Breast epithelium (tissue), 4 donors: ENCODE data around the gene HAL. TPM values are rescaled to one million over a fixed set of nuclear protein-coding genes. Genes with fewer than 3 reads are reported as not detected.

Source experiments
- DNase-seq, 2 donors: peaks; one replicate each; pipeline ENCODE4 v3.0.0-alpha.2; 2019; ENCODE audit warnings: low spot score in 2 of 2
- H3K27ac ChIP-seq, 2 donors: fragments of 200-600 bp; sonication (generic) in 1 of 2; one replicate each; pipeline ENCODE4 v1.5.1; 2016 to 2019; ENCODE audit warnings: mild to moderate bottlenecking in 1 of 2
- H3K27me3 ChIP-seq, 2 donors: fragments of 200-600 bp; sonication (generic) in 1 of 2; one replicate each; pipeline versions ENCODE4 v1.5.1 to v1.6.0; 2017 to 2019; ENCODE audit warnings: control low read depth in 1 of 2, mild to moderate bottlenecking in 1 of 2
- H3K36me3 ChIP-seq: fragments of 200-600 bp; one replicate; pipeline ENCODE4 v1.5.1; 2019
- H3K4me1 ChIP-seq, 2 donors: fragments of 200-600 bp; sonication (generic); one replicate each; pipeline ENCODE4 v1.5.1; 2016 to 2019; ENCODE audit warnings: control low read depth in 1 of 2
- H3K4me3 ChIP-seq, 3 donors: fragments of 200-600 bp; sonication (generic); 1 replicate in 2 of 3; 2 replicates in 1 of 3; pipeline ENCODE4 v1.5.1; 2016 to 2019; ENCODE audit warnings: mild to moderate bottlenecking in 3 of 3, moderate library complexity in 2 of 3
- H3K9me3 ChIP-seq, 2 donors: fragments of 200-600 bp; sonication (generic) in 1 of 2; one replicate each; pipeline ENCODE4 v1.5.1; 2016 to 2019; ENCODE audit warnings: control low read depth in 1 of 2
- POLR2A ChIP-seq: fragments of 450-650 bp; IDR thresholded peaks from one replicate; pipeline ENCODE4 v1.6.1; 2016; ENCODE audit warnings: antibody characterized with exemption, mild to moderate bottlenecking, moderate library complexity
- POLR2AphosphoS5 ChIP-seq, 3 donors: sonication (generic); formaldehyde crosslinking; IDR thresholded peaks; one replicate each; pipeline ENCODE4 v1.6.1; 2017; ENCODE audit warnings: antibody characterized with exemption in 3 of 3
- intact Hi-C: fragments of 100-400 bp; cut with DNase I; formaldehyde crosslinking; loops from one replicate; pipeline ENCODE4 v1.15.1; 2023; ENCODE audit warnings: low total_unique reads
- total RNA-seq, 3 donors: library from RNA; depleted of rRNA; stranded (reverse); fragments of >200 nt; gene quantifications; one replicate each; pipeline ENCODE4 v1.1.0, GENCODE V29; 2016
- TF ChIP-seq, protein P1 (sequence below), 3 donors: fragments of 450-650 bp; IDR thresholded peaks; one replicate each; pipeline ENCODE4 v1.5.1; 2016 to 2017; ENCODE audit warnings: antibody characterized with exemption in 3 of 3, mild to moderate bottlenecking in 3 of 3, moderate library complexity in 3 of 3

HAL gene
- total RNA-seq, 3 donors from 2014 or later, result 0.59 to 4.3 (median 0.98) TPM

DNA sequence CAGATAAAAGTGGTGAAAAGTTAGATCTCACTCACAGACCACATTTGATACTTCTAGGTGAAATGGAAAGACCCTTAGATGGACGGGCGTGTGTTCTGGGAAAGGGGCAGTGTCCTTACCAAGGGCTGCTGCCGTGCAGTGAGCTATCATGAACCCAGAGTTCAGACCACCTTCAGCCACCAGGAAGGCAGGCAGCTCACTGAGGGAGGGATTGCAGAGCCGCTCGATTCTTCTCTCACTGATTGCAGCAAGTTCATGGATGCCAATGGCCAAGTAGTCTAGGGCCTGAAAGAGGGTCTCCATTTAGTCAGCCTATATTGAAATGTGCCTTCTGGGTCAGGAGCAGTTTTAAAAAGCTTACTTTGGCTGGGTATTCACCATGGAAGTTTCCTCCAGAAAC lies 15.7 kb downstream of the HAL start:
- DNase-seq, result no peak
- Histone ChIP-seq H3K9me3 (no peaks in the 10 kb centered on the region), H3K4me1 (no peaks in the 10 kb centered on the region), H3K27me3 (no peaks in the 10 kb centered on the region), H3K27ac (no peak overlapping the region), H3K4me3 (no peak overlapping the region), H3K36me3 (no peaks in the 10 kb centered on the region)
- TF ChIP-seq, protein P1, sequence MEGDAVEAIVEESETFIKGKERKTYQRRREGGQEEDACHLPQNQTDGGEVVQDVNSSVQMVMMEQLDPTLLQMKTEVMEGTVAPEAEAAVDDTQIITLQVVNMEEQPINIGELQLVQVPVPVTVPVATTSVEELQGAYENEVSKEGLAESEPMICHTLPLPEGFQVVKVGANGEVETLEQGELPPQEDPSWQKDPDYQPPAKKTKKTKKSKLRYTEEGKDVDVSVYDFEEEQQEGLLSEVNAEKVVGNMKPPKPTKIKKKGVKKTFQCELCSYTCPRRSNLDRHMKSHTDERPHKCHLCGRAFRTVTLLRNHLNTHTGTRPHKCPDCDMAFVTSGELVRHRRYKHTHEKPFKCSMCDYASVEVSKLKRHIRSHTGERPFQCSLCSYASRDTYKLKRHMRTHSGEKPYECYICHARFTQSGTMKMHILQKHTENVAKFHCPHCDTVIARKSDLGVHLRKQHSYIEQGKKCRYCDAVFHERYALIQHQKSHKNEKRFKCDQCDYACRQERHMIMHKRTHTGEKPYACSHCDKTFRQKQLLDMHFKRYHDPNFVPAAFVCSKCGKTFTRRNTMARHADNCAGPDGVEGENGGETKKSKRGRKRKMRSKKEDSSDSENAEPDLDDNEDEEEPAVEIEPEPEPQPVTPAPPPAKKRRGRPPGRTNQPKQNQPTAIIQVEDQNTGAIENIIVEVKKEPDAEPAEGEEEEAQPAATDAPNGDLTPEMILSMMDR (IDR thresholded peaks at IDR 0.05), result no peak
- intact Hi-C loops, result no loop called here

DNA sequence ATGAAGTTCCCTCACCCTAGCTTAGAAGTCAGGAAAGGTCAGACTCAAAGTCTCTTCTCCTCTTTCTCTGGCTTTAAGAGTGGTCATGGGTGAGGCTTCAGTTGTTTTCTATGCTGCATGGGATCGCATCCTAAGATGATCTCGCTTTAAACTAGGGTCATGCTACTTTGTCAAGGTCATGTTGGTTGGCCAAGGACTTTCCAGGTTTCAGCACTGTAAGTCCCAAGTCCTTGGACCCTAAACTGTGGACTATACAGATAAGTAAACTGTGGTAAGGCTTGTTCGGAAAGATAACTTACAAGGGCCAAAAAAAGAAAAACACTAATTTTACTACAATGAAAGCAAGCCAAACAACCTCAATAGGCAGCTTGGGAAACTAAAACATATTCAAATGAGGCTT lies 17.4 kb downstream of the HAL start:
- no peaks in the 10 kb centered on the region for H3K36me3 ChIP-seq
- H3K4me3 ChIP-seq, result no peak overlapping the region
- no peaks in the 10 kb centered on the region for H3K9me3 ChIP-seq
- H3K4me1 ChIP-seq, result no peaks in the 10 kb centered on the region
- intact Hi-C loops, result no loop called here
- H3K27me3 ChIP-seq, result no peaks in the 10 kb centered on the region
- H3K27ac ChIP-seq, result no peak overlapping the region
- DNase-seq, result no peak
- TF ChIP-seq, protein P1 (IDR thresholded peaks at IDR 0.05), result no peak
- TF ChIP-seq POLR2A (no peak), POLR2AphosphoS5 (IDR thresholded peaks at IDR 0.05) (no peak)

DNA sequence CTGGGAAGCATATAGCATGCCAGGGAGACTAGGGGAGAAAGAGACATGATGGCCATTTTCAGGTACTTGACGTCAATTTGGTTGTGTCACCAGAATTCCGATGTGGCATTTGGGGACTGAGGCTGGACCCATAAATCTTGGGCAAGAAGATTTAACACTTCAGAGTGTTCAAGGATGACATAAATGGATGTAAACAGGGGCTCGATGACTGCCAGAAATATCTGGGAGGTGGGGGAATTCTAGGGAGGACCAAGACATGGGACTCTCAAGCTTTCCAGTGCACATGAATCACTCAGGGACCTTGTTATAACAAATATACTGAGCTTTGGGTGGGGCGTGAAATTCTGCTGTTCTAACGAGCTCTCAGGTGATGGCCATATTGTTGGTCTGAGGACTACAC lies 17.8 kb downstream of the HAL start:
- DNase-seq, result no peak
- intact Hi-C loops, result no loop called here
- TF ChIP-seq POLR2A, result no peak

DNA sequence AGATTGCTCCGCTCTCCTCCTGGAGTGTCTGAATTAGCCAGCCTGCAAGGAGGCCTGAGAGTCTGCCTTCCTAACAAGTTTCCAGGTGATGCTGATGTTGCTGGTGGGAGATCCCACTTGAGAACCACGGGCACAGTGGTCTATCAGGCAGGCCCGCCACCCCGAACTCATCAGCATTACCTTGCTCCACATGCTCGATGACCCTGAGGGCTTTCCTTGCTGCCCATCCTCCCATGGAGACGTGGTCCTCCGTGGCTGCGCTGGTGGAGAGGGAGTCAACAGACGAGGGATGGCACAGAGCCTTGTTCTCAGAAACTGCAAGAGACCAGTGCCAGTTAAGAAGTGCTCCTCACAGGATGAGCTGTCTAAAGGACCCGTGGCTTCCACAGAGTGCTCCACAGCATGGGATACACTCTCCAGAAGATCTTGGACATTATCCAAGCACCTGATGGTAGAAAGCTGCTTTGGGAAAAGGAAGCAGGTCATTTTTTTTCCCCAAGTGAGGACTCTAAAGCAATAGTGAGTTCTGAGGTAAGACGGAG lies 18.3 kb downstream of the HAL start:
- no peak for DNase-seq
- TF ChIP-seq POLR2A, result no peak
- TF ChIP-seq, protein P1 (IDR thresholded peaks at IDR 0.05), result no peak
- no peak for TF ChIP-seq POLR2AphosphoS5 (IDR thresholded peaks at IDR 0.05)
- Histone ChIP-seq H3K4me1 (no peaks in the 10 kb centered on the region), H3K36me3 (no peaks in the 10 kb centered on the region), H3K27me3 (no peaks in the 10 kb centered on the region), H3K9me3 (no peaks in the 10 kb centered on the region), H3K27ac (no peak overlapping the region), H3K4me3 (no peak overlapping the region)
- intact Hi-C loops, result no loop called here

More for the DNA sequence above, 17.8 kb downstream of the HAL start:
- H3K4me3 ChIP-seq, result no peak overlapping the region
- no peak overlapping the region for H3K27ac ChIP-seq
- H3K27me3 ChIP-seq, result no peaks in the 10 kb centered on the region
- H3K4me1 ChIP-seq, result no peaks in the 10 kb centered on the region
- no peaks in the 10 kb centered on the region for H3K36me3 ChIP-seq
- H3K9me3 ChIP-seq, result no peaks in the 10 kb centered on the region

DNA sequence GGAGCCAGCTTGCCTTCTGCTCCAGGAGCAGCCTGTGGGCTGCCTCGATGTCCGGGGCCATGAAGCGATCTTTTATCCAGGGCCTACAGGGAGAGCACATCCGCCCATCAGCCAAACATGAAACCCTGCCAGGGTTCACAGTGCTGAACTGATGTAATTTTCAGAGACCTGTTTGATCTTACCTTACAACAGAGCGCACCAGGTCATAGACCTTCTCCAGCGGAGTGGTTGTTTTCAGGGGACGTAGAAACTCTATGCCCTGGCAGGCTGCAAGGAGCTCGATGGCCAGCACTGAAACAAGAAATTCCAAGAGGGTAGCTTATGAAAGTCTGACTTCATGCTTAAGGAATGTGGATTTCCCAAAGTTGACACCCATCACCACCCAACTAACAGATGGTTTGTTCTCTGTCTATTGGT lies 19.7 kb downstream of the HAL start:
- no peaks in the 10 kb centered on the region for H3K27me3 ChIP-seq
- H3K36me3 ChIP-seq, result no peaks in the 10 kb centered on the region
- H3K4me3 ChIP-seq, result no peak overlapping the region
- TF ChIP-seq, protein P1 (IDR thresholded peaks at IDR 0.05), result no peak
- no peak for TF ChIP-seq POLR2A
- TF ChIP-seq POLR2AphosphoS5 (IDR thresholded peaks at IDR 0.05), result no peak
- no peak overlapping the region for H3K27ac ChIP-seq
- no peaks in the 10 kb centered on the region for H3K4me1 ChIP-seq
- no peak for DNase-seq
- intact Hi-C loops, result no loop called here
- no peaks in the 10 kb centered on the region for H3K9me3 ChIP-seq

DNA sequence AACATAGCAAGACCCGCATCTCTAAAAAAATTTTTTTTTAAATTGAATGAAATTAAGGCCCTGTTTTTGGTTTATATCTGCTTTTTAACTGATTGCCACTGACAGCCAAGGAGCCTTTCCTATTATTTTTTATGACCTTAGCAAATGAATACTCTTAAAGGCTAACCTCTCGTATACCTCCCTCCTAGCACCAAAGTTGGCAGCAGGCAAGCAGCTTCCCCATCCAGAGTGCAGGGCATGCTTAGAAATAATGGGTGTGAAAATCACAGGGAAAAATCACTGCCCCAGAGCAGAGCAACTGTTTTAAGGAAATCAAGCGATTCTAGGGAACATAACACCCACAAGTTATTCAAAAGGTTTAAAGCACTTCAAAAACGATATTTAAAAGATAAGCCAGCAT lies 20.7 kb downstream of the HAL start:
- no peaks in the 10 kb centered on the region for H3K4me1 ChIP-seq
- intact Hi-C loops, result no loop called here
- TF ChIP-seq POLR2AphosphoS5 (IDR thresholded peaks at IDR 0.05), result no peak
- TF ChIP-seq POLR2A, result no peak
- TF ChIP-seq, protein P1 (IDR thresholded peaks at IDR 0.05), result no peak
- H3K27me3 ChIP-seq, result no peaks in the 10 kb centered on the region
- DNase-seq, result no peak
- no peak overlapping the region for H3K27ac ChIP-seq
- no peak overlapping the region for H3K4me3 ChIP-seq
- H3K9me3 ChIP-seq, result no peaks in the 10 kb centered on the region
- H3K36me3 ChIP-seq, result no peaks in the 10 kb centered on the region
